ENCODE data around the gene DCLRE1C. TPM values are rescaled to one million over a fixed set of nuclear protein-coding genes. Genes with fewer than 3 reads are reported as not detected.
A peak's percentile ranks its signal among the peaks of the same experiment; 100 is the strongest.
"Not testable (repeated sequence)": the region's sequence is repeated elsewhere in the genome, so short reads cannot be mapped to it uniquely, and the experiment has no call there.

Gene DCLRE1C
- 11.3 TPM for total RNA-seq
- long read RNA-seq, transcript DCLRE1C-209 (14 exons, 2,354 nt), result major isoform, 5 of 22 reads
- long read RNA-seq, partial matches to known transcripts, result 4 of 22 reads
- long read RNA-seq, other reads (novel, unspliced or antisense), result 10 of 22 reads

DNA sequence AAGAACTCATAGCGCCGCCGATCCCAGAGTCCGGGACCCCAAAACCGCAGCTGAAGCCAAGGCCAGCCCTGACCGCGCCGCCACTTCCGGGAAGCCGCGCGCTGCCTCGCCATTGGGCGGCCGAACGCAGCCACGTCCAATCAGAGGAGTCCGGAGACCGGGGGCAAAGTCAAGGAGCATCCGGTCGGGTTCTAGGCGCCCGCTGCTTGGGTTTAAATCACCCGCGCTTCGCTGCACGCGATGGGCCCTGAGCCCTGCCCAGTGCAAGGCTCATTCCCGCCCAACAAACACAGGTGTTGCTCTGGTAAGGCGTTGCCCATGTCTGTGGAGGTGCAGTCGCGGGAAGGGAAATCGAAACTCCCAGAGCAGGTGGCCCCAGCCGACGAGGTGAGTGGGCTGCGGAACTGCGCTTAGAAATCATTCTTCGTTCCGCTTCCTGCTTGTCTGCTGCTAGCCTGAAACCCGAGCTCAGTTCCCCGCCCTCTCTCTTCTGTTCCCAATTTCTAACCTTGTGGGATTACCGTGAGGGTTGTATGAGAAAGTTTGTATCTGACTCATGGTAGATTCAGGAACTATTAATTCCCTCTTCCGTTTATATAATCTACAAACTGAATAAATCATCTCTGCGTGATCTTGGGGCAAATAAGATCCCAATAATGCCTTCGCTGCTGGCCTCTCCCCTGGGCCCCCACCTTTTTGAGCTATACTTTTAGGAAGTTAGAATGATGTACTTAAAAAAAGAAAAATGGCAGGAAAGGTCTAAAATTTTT, at the start of gene DCLRE1C:
Gene DCLRE1C (minus strand): TSS at position 96 of the 770 bp plus-strand sequence. CDS start 86 bp downstream, at position 10.
- DNase-seq, result peak; percentile 96
- Histone ChIP-seq H3K27ac (peak within 1 kb of the TSS; percentile 92), H3K4me1 (peaks cover 14% of the 10 kb centered on the region), H3K36me3 (no peaks in the 10 kb centered on the region), H3K9me3 (no peaks in the 10 kb centered on the region), H3K4me3 (peak within 1 kb of the TSS; percentile 73), H3K27me3 (no peaks in the 10 kb centered on the region)
- peak; percentile 96 for ATAC-seq
- intact Hi-C loops (cut with DNase I), result no loop called here
- TF ChIP-seq, protein P1, sequence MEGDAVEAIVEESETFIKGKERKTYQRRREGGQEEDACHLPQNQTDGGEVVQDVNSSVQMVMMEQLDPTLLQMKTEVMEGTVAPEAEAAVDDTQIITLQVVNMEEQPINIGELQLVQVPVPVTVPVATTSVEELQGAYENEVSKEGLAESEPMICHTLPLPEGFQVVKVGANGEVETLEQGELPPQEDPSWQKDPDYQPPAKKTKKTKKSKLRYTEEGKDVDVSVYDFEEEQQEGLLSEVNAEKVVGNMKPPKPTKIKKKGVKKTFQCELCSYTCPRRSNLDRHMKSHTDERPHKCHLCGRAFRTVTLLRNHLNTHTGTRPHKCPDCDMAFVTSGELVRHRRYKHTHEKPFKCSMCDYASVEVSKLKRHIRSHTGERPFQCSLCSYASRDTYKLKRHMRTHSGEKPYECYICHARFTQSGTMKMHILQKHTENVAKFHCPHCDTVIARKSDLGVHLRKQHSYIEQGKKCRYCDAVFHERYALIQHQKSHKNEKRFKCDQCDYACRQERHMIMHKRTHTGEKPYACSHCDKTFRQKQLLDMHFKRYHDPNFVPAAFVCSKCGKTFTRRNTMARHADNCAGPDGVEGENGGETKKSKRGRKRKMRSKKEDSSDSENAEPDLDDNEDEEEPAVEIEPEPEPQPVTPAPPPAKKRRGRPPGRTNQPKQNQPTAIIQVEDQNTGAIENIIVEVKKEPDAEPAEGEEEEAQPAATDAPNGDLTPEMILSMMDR (IDR thresholded peaks at IDR 0.05), result no peak

DNA sequence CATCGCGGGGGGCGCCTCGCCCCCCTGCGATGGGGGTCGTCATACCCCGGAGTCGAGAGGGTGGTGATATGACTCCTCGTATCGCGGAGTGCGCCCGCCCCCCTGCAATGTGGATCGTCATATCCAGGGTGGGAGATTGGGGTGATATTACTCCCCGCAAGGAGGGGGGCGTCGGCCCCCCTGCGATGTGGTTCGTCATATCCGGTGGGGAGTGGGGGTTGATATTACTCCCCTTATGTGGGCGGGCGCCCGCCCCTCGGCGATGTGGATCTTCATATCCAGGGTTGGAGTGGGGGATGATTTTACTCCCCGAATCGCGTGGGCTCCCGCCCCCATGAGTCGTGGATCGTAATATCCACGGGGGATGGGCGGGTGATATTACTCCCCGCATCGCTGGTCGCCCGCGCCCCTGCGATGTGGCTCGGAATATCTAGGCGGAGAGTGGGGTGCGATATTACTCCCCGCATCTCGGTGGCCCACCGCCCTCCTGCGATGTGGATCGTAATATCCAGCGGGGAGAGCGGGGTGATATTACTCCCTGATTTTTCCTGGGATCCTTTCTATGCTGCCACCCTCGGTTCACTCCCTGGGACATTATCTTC, 42.2 kb upstream of the DCLRE1C start:
- no peak overlapping the region for H3K27ac ChIP-seq
- H3K4me3 ChIP-seq, result no peak overlapping the region
- TF ChIP-seq, protein P1 (IDR thresholded peaks at IDR 0.05), result no peak
- no peaks in the 10 kb centered on the region for H3K36me3 ChIP-seq
- intact Hi-C loops (cut with DNase I), result no loop called here
- DNase-seq (no peak), ATAC-seq (no peak)
- H3K27me3 ChIP-seq, result no peaks in the 10 kb centered on the region
- H3K9me3 ChIP-seq, result no peaks in the 10 kb centered on the region
- H3K4me1 ChIP-seq, result no peaks in the 10 kb centered on the region

DNA sequence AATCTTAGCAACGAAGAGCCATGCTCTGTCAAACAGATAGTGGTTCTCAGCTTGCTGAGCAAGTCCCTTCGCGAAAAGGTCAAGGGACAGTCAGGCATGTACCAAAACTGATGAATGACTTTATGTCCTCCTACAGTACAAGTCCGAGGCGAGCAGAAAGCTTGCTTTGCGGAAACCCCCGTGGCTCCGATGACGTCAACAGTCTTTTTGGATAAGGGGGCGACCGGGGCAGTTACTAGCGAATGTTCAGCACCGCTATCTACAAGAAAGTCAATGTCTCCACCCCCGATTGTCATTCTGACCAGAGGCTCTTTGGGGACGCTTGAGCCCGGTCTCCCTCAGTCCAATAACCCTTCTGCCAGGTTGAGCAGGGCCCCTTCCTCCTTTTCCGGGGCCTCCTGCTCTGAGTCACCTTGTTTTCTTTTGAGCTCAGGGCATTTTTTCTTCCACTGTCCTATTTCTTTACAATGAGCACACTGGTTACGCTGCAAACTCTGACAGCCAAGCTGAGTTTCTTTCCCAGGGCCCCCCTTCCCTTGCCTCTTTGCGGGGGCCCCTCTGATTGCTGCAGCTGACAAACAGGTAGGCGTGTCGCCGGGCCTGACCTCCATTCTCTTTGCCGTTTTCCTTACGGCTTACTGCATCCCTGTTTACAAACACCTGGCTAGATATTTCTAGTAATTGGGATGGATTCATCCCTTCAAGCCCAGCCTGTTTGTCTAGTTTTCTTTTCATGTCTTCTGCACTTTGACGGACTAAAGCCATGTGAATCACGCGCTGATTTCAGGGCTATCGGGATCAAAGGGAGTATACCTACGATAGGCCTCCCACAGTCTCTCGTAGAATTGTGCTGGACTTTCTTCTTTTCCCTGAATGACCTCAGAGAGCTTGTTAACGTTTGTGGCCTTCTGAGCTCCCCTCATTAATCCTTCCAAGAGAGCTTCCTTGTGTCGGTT, 39.9 kb upstream of the DCLRE1C start:
- ATAC-seq; DNase-seq; intact Hi-C loops (cut with DNase I); H3K27me3 ChIP-seq; H3K9me3 ChIP-seq; H3K27ac ChIP-seq; H3K4me1 ChIP-seq; H3K36me3 ChIP-seq; H3K4me3 ChIP-seq: not testable (repeated sequence)

DNA sequence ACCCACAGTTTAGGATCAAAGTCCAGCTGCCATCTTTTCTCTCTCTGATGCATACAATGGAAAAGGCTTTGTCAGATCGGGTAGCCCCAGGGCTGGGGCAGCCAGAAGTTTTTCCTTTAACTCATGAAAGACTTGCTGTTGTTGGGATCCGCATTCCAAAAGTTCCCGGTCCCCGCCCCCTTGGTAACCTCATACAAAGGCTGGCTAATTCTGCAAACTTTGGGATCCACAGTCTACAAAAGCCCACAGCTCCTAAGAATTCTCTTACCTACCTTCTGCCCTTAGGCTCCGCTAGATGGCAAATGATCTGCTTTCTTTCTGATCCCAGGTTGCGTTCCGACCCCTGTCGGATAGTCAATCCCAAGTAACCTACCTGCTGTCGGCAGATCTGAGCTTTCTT, 38.4 kb upstream of the DCLRE1C start:
- not testable (repeated sequence) for ATAC-seq, H3K36me3 ChIP-seq

DNA sequence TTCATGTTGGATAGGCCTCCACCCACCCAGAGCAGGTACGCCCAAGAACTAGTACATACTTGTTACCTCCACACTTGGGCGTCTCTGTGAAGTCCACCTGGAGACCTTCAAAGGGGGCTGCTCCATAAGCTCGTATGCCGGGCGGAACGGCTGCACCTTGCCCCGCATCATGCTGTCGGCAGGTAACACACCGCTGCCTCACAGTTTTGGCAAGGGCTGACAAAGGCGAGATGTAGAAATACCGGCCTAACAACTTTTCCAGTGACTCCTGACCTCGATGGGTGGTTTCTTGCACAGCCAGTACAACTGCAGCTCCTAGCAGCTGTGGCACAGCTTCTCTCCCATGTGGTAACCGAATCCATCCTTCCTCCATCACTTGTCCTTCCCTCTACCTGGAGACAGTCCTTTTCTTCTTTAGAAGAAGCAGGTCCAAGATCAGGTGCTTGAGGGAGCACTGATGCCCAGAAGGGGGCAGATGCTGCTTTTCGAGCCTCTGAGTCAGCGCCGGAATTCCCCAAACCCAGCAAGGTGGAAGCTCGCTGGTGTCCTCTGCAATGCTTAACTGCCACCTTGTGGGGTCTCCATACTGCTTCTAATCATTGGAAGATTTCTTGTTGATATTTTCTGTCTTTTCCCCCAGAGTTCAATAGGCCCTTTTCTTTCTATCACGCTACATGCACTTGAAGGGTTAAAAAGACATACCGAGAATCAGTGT, 37.3 kb upstream of the DCLRE1C start:
- ATAC-seq; H3K36me3 ChIP-seq; DNase-seq; H3K4me1 ChIP-seq; H3K9me3 ChIP-seq; intact Hi-C loops (cut with DNase I); H3K27ac ChIP-seq; H3K4me3 ChIP-seq; H3K27me3 ChIP-seq: not testable (repeated sequence)

More for the DNA sequence above, 38.4 kb upstream of the DCLRE1C start:
- DNase-seq; H3K4me1 ChIP-seq; H3K27me3 ChIP-seq; H3K4me3 ChIP-seq; H3K27ac ChIP-seq; intact Hi-C loops (cut with DNase I); H3K9me3 ChIP-seq: not testable (repeated sequence)

DNA sequence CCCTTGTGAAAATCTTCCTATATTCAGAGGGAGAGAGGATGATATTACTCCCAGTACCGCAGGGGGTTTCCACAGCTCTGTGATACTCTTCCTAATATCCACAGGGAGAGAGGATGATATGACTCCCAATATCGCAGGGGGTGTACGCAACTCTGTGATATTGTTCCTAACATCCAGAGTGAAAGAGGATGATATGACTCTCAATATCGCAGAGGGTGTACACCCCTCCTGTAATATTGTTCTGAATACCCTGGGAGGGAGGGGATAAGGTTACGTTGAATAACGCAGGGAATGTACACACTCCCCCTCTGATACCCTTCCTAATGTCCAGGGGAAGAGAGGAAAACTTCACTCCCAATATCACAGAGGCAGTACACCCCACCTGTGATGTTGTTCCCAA, 35.7 kb upstream of the DCLRE1C start:
- H3K4me1 ChIP-seq; intact Hi-C loops (cut with DNase I); ATAC-seq; H3K4me3 ChIP-seq; DNase-seq; H3K36me3 ChIP-seq; H3K27me3 ChIP-seq; H3K27ac ChIP-seq; H3K9me3 ChIP-seq: not testable (repeated sequence)

DNA sequence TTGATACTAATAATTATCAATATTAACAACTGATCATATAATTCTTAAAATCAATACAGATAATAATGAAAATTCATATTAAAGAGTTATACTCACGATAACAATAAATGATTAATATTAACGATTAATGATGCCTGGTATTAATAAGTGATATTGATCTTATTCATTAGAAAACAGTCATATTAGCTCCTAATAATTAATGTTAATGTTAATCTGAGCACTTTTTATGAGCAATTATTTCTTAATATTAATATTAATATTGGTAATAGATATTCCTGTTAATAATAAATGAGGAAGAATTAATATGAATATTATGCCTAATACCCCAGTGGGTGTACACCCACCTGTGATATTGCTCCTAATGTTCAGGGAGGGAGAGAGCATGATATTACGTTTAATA, 28.8 kb upstream of the DCLRE1C start:
- Histone ChIP-seq H3K27me3 (peaks cover 5% of the 10 kb centered on the region), H3K36me3 (no peaks in the 10 kb centered on the region), H3K9me3 (no peaks in the 10 kb centered on the region), H3K4me1 (no peaks in the 10 kb centered on the region), H3K27ac (no peak overlapping the region), H3K4me3 (no peak overlapping the region)
- TF ChIP-seq, protein P1 (IDR thresholded peaks at IDR 0.05), result no peak
- ATAC-seq (no peak), DNase-seq (no peak)
- intact Hi-C loops (cut with DNase I), result no loop called here
